IMR-90 (cell line): ENCODE data around the gene BLTP2. TPM values are rescaled to one million over a fixed set of nuclear protein-coding genes. Genes with fewer than 3 reads are reported as not detected.

Experiments
- ATAC-seq: fragments of 200-7000 bp; cut with Tn5 transposase; 2 replicates; pipeline ENCODE4 v1.9.1; 2020; ENCODE audit warnings: low read depth, mild to moderate bottlenecking, moderate library complexity
- BruUV-seq: library from RNA; stranded (reverse); fragments of 400-500 nt; replicated peaks from 2 replicates; lab custom pipeline; 2021; lab: Mats Ljungman, UMichigan
- CTCF ChIA-PET: fragments of 300-600 bp; formaldehyde crosslinking; extraction: SDS; loops from one replicate; lab custom pipeline; 2021; ENCODE audit warnings: antibody characterized with exemption; lab: Yijun Ruan, JAX
- POLR2A ChIA-PET: fragments of 300-600 bp; sonication (Branson Sonifier 250); formaldehyde crosslinking; loops from one replicate; lab custom pipeline; 2022; ENCODE audit warnings: antibody characterized with exemption; ENCODE audit not compliant: unreplicated experiment; lab: Charles Lee
- DNase-seq: peaks from one replicate; pipeline ENCODE4 v3.0.0; 2013
- H2AFZ ChIP-seq: replicated peaks from 2 replicates; pipeline ENCODE3; 2013; ENCODE audit warnings: low read length, mild to moderate bottlenecking; ENCODE audit not compliant: poor library complexity
- H2AK5ac ChIP-seq: 2 replicates; pipeline ENCODE4 v1.6.1; 2013; ENCODE audit warnings: low read depth, low read length, inconsistent platforms
- H2AK9ac ChIP-seq: replicated peaks from 2 replicates; pipeline ENCODE3; 2013; ENCODE audit warnings: mild to moderate bottlenecking, low read depth, low read length, moderate library complexity; ENCODE audit not compliant: poor library complexity
- H2BK120ac ChIP-seq: 2 replicates; pipeline ENCODE4 v1.6.1; 2013; ENCODE audit warnings: low read depth, low read length, inconsistent platforms
- H2BK15ac ChIP-seq: 3 replicates; pipeline ENCODE4 v1.6.1; 2013; ENCODE audit warnings: low read depth, low read length, inconsistent platforms
- H2BK20ac ChIP-seq: 2 replicates; pipeline ENCODE4 v1.6.1; 2013; ENCODE audit warnings: low read depth, mild to moderate bottlenecking, inconsistent platforms, low read length, moderate library complexity
- H2BK5ac ChIP-seq: 2 replicates; pipeline ENCODE4 v1.6.1; 2013; ENCODE audit warnings: mild to moderate bottlenecking, low read depth, low read length, inconsistent platforms; ENCODE audit not compliant: poor library complexity, severe bottlenecking
- H3K14ac ChIP-seq: replicated peaks from 2 replicates; pipeline ENCODE4 v1.6.1; 2013; ENCODE audit warnings: low read depth, low read length, inconsistent platforms
- H3K18ac ChIP-seq: 2 replicates; pipeline ENCODE4 v1.6.1; 2013; ENCODE audit warnings: low read depth, low read length, control low read depth
- H3K23ac ChIP-seq: 2 replicates; pipeline ENCODE4 v1.6.1; 2013; ENCODE audit warnings: low read depth, low read length, inconsistent platforms
- H3K27ac ChIP-seq: 2 replicates; pipeline ENCODE4 v1.5.1; 2013; ENCODE audit warnings: mild to moderate bottlenecking, control low read depth, low read length; ENCODE audit not compliant: insufficient read depth
- H3K27me3 ChIP-seq: 2 replicates; pipeline ENCODE4 v1.6.1; 2013; ENCODE audit warnings: low read length; ENCODE audit not compliant: control insufficient read depth, insufficient read depth
- H3K36me3 ChIP-seq: 2 replicates; pipeline ENCODE4 v1.6.1; 2013; ENCODE audit warnings: low read length, mixed read lengths; ENCODE audit not compliant: control insufficient read depth, insufficient read depth
- H3K4ac ChIP-seq: 2 replicates; pipeline ENCODE4 v1.6.1; 2013; ENCODE audit warnings: low read depth, low read length, inconsistent platforms
- H3K4me1 ChIP-seq: 2 replicates; pipeline ENCODE4 v1.6.1; 2013; ENCODE audit warnings: low read length, mixed read lengths; ENCODE audit not compliant: control insufficient read depth, insufficient read depth
- H3K4me2 ChIP-seq: 2 replicates; pipeline ENCODE4 v1.6.1; 2013; ENCODE audit warnings: low read depth, mild to moderate bottlenecking, control low read depth, low read length, moderate library complexity
- H3K4me3 ChIP-seq: 2 replicates; pipeline ENCODE4 v1.5.1; 2013; ENCODE audit warnings: low read depth, mild to moderate bottlenecking, control low read depth, low read length, moderate library complexity; ENCODE audit not compliant: insufficient read depth
- H3K56ac ChIP-seq: 2 replicates; pipeline ENCODE4 v1.6.1; 2013; ENCODE audit warnings: low read length, inconsistent platforms; ENCODE audit not compliant: insufficient read depth; ENCODE audit errors: extremely low read depth
- H3K79me1 ChIP-seq, 2 experiments: 2 replicates each; pipeline ENCODE4 v1.6.1; 2013; ENCODE audit warnings: low read length in 2 of 2, inconsistent platforms in 1 of 2, low read depth in 1 of 2
- H3K9ac ChIP-seq: 2 replicates; pipeline ENCODE4 v1.6.1; 2013; ENCODE audit warnings: low read depth, low read length, control low read depth
- H3K9me1 ChIP-seq: 2 replicates; pipeline ENCODE4 v1.6.1; 2013; ENCODE audit warnings: low read length, inconsistent platforms; ENCODE audit not compliant: insufficient read depth
- H3K9me3 ChIP-seq: 2 replicates; pipeline ENCODE4 v1.6.1; 2013; ENCODE audit warnings: low read length; ENCODE audit not compliant: control insufficient read depth, insufficient read depth
- H4K20me1 ChIP-seq: 2 replicates; pipeline ENCODE4 v1.6.1; 2013; ENCODE audit warnings: low read length, inconsistent platforms; ENCODE audit not compliant: insufficient read depth
- H4K5ac ChIP-seq: 2 replicates; pipeline ENCODE4 v1.6.1; 2013; ENCODE audit warnings: mild to moderate bottlenecking, low read depth, low read length, control low read depth
- H4K8ac ChIP-seq, 2 experiments: 2 replicates each; pipeline ENCODE4 v1.6.1; 2013; ENCODE audit warnings: low read depth in 2 of 2, low read length in 2 of 2, control low read depth in 1 of 2, inconsistent platforms in 1 of 2
- H4K91ac ChIP-seq: 2 replicates; pipeline ENCODE4 v1.6.1; 2013; ENCODE audit warnings: low read depth, low read length, inconsistent platforms; ENCODE audit not compliant: insufficient read depth
- CEBPB ChIP-seq: IDR thresholded peaks from 2 replicates; pipeline ENCODE4 v1.6.1; 2012; ENCODE audit warnings: low read depth, low read length, improper control_type of control experiment
- MAZ ChIP-seq: IDR thresholded peaks from 2 replicates; pipeline ENCODE4 v1.6.1; 2012; ENCODE audit warnings: low read depth, mild to moderate bottlenecking, low read length, improper control_type of control experiment, moderate library complexity, borderline replicate concordance
- MXI1 ChIP-seq: IDR thresholded peaks from 2 replicates; pipeline ENCODE4 v1.6.1; 2012; ENCODE audit warnings: low read depth, mild to moderate bottlenecking, low read length, moderate library complexity, borderline replicate concordance
- NFE2L2 ChIP-seq: fragments of 150-350 bp; IDR thresholded peaks from 2 replicates; pipeline ENCODE4 v1.6.1; 2016; ENCODE audit warnings: low read depth, mild to moderate bottlenecking, low read length
- RAD21 ChIP-seq: IDR thresholded peaks from 2 replicates; pipeline ENCODE4 v1.6.1; 2012; ENCODE audit warnings: low read length, improper control_type of control experiment
- RCOR1 ChIP-seq: IDR thresholded peaks from 2 replicates; pipeline ENCODE4 v1.6.1; 2012; ENCODE audit warnings: mild to moderate bottlenecking, low read length, improper control_type of control experiment; ENCODE audit not compliant: insufficient replicate concordance
- RFX5 ChIP-seq: IDR thresholded peaks from 2 replicates; pipeline ENCODE4 v1.8.0; 2012; ENCODE audit warnings: low read depth, mild to moderate bottlenecking, low read length, moderate library complexity
- WGBS, 2 experiments: methylation state at CpG; one replicate each; pipeline versions ENCODE4 v1.1.5 to v1.1.7; 2013; ENCODE audit warnings: missing lambda C conversion rate in 2 of 2; ENCODE audit not compliant: insufficient read length in 1 of 2; ENCODE audit errors: extremely low coverage in 2 of 2; 5-methylcytosine and 5-hydroxymethylcytosine counted together
- dilution Hi-C: fragments of 300-500 bp; cut with HindIII; formaldehyde crosslinking; loops from one replicate; pipeline ENCODE4 v1.14.3; 2018; ENCODE audit warnings: low sequenced_read_pairs; ENCODE audit not compliant: unreplicated experiment
- in situ Hi-C: fragments of 300-500 bp; cut with MboI; formaldehyde crosslinking; loops from 3 replicates; pipeline ENCODE4 v1.14.3; 2019; ENCODE audit warnings: low sequenced_read_pairs, inconsistent platforms, mixed read lengths
- intact Hi-C: fragments of 100-400 bp; cut with micrococcal nuclease; formaldehyde crosslinking; loops from 2 replicates; pipeline ENCODE4 v1.10.0; 2022
- polyA plus RNA-seq, 3 experiments: library from polyadenylated mRNA; depleted of rRNA; stranded (reverse); fragments of >200 nt; gene quantifications; 2 replicates each; pipeline ENCODE4 v1.2.3, GENCODE V29; 2012; ENCODE audit warnings: low replicate concordance in 1 of 3
- total RNA-seq: library from RNA; depleted of rRNA; stranded (reverse); fragments of >200 nt; gene quantifications from 2 replicates; pipeline ENCODE4 v1.2.3, GENCODE V29; 2012

The BLTP2 gene
- total and polyA plus RNA-seq, 2 of the 4 experiments (the other 2 are of a cell fraction): 42.3 to 174 TPM

DNA sequence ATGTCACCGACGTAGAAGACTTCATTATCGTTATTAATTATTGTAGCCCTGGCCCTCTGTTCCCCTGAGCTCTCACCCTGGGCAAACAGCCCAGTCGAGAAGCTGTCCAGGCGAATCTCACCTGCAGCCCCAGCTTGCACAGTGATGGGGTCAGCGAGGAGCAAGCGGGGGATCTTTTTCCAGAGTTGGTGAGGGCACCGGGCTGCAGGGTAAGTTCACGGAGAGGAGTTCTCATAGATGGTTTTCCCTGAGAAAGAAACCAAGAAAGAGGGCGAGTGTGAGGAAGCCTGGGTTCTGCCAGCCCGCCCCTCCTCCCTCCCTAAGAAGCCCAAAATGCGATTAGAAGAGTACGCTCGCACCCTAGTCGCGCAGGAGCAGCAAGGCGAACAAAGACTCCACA, 46.6 kb downstream of the BLTP2 start:
- WGBS, 2 experiments: 0% methylated on average over 4 of the region's 17 CpGs; no CpG with 5 or more reads in 1 of the 2 experiments
- peaks cover 10 to 27% of the 10 kb centered on the region in 2 experiments; a peak in 3 of 4 replicates for H3K79me1 ChIP-seq
- peak overlapping the region; percentile 59 for H2AK9ac ChIP-seq
- no peaks in the 10 kb centered on the region; the same call in 1 of the 2 replicates for H3K36me3 ChIP-seq
- H3K56ac ChIP-seq: peak overlapping the region; percentile 45
- H3K27me3 ChIP-seq: no peaks in the 10 kb centered on the region
- peaks cover 2% of the 10 kb centered on the region for H3K4me1 ChIP-seq
- no peak overlapping the region for H3K18ac ChIP-seq
- intact Hi-C loops: no loop called here
- no TSS peak for BruUV-seq
- ATAC-seq (peak; percentile 1), DNase-seq (no peak)
- peak overlapping the region; percentile 23 for H2BK5ac ChIP-seq
- peak overlapping the region; percentile 41 for H3K4me2 ChIP-seq
- dilution Hi-C loops: no loop called here
- ChIA-PET CTCF (no interaction called here), POLR2A (no interaction called here)
- TF ChIP-seq CEBPB (no peak), RCOR1 (no peak), MXI1 (no peak), NFE2L2 (no peak), MAZ (no peak), RFX5 (no peak), RAD21 (no peak)
- H2BK15ac ChIP-seq: no peak overlapping the region
- peak overlapping the region; percentile 73 for H3K14ac ChIP-seq
- H3K23ac ChIP-seq: peak overlapping the region; percentile 54; the same call in 1 of the 2 replicates
- H2BK20ac ChIP-seq: no peak overlapping the region
- no peaks in the 10 kb centered on the region for H3K9me1 ChIP-seq
- no peak overlapping the region for H4K5ac ChIP-seq
- H4K20me1 ChIP-seq: peaks cover 3% of the 10 kb centered on the region; the same call in 1 of the 2 replicates
- H4K91ac ChIP-seq: peak overlapping the region; percentile 59
- peak overlapping the region; percentile 94 for H2AFZ ChIP-seq
- in situ Hi-C loops: no loop called here
- H2AK5ac ChIP-seq: no peak overlapping the region
- H3K4ac ChIP-seq: peak overlapping the region; percentile 38
- peak overlapping the region; percentile 48 to 62; a peak in 3 of 4 replicates for H4K8ac ChIP-seq
- H3K9ac ChIP-seq: peak overlapping the region; percentile 53
- peak overlapping the region; percentile 72 for H3K4me3 ChIP-seq
- no peaks in the 10 kb centered on the region for H3K9me3 ChIP-seq
- H3K27ac ChIP-seq: peak overlapping the region; percentile 41; the same call in 1 of the 2 replicates
- H2BK120ac ChIP-seq: no peak overlapping the region
